Hematopoietic multipotent progenitor cell treated with erythropoietin and hydrocortisone succinate and interleukin-3 and kit ligand, for 8 days (in vitro differentiated cells): ENCODE results near the gene TUBE1.
A peak's percentile ranks its signal among the peaks of the same experiment; 100 is the strongest.
"Not testable (repeated sequence)": the region's sequence is repeated elsewhere in the genome, so short reads cannot be mapped to it uniquely, and the experiment has no call there.

Experiments
- DNase-seq: peaks from one replicate; pipeline ENCODE4 v3.0.0-alpha.2; 2015

TUBE1 gene, protein sequence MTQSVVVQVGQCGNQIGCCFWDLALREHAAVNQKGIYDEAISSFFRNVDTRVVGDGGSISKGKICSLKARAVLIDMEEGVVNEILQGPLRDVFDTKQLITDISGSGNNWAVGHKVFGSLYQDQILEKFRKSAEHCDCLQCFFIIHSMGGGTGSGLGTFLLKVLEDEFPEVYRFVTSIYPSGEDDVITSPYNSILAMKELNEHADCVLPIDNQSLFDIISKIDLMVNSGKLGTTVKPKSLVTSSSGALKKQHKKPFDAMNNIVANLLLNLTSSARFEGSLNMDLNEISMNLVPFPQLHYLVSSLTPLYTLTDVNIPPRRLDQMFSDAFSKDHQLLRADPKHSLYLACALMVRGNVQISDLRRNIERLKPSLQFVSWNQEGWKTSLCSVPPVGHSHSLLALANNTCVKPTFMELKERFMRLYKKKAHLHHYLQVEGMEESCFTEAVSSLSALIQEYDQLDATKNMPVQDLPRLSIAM

DNA sequence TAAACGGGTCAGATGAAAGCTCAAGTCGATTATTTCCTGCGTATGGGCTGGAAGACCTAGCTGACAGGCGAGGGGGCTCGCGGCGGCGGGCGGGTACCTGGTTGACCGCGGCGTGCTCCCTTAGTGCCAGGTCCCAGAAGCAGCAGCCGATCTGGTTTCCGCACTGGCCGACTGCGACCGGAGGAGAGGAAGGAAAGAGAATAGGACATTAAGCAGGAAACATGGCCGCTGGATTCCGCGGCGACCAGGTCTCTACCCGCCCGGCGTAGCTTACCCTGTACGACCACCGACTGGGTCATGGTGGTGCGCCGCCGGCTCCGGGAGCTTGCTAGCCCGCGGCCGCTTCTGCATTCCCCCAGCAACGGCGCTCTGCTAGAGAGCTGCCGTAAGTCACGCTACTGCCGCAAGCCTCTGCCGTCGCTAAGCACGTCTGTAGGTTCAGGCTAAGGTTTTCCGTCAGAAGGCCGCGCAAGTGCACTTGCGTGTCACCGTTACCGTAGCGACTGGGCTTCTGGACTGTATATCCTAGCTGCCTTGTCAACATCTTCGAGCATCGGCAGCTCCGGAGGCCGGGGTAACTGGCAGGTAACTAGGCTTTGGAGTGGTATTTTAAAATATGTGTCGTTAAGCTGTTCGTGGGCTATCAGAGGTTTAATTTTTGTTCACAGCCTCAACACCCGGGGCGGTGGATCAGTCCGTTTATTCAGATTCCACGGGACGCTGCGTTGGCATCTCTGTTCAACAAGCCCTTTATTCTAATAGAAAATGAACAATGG lies at the start of gene TUBE1, which contains the start of gene FAM229B:
TUBE1 (minus strand) TSS at position 347 of the 776 bp plus-strand sequence; CDS start at position 299, 48 bp downstream.
FAM229B (plus strand) TSS at position 456 of the 776 bp plus-strand sequence. CDS start 11,693 bp downstream, outside the sequence.
- peak; percentile 95 for DNase-seq

DNA sequence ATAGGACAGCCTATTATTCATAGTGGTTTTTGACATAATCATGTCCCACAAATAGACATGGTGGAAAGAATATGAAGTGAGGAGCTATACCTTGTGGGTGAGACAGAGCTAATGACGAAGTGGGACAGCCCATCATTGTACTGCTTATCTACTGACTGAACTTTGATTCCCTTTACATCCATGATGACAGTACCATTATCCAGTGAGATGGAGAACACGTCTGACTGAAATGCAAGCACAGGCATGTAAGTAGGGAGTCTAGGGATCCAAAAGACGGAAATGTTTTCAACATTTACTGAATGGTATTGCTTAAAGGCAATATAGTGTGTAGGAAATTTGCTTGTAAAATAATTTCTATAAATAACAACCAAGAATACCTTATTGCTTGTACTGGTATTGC lies 43.6 kb upstream of the TUBE1 start:
- no peak for DNase-seq

DNA sequence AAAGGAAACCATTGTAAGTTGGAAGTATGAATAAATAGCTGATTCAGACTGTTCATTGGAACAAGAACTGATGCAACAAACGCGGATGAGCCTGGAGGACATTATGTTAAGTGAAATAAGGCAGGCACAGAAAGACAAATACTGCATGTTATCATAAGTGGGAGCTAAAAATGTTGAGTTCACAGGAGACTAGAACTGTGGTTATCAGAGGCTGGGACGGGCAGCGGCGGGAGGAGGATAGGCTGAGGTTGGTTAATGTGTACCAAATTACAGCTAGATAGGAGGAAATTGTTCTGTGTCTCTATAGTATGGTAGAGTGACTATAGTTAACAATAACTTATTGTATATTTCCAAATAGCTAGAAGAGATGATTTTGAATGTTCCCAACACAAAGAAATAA lies 40.9 kb upstream of the TUBE1 start:
- DNase-seq: no peak

DNA sequence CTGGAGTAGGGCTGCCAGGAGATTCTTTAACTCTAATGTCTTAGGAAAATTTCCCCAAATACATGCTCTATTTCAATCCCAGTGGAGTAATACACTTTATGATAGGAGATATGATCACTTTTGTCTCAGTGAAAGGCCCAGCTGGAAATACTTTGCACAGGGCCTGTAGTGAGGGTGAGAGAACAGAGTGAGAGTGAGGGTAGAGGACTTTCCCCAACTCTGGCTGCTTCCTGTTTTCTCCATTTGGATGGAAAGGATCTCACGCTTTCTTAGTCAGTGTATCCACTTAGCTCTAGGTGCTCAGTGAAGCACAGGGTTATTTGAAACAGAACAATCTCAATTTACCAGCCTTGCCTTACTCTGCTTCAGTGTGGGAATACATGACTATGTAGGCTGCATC lies 36.7 kb upstream of the TUBE1 start:
- no peak for DNase-seq

DNA sequence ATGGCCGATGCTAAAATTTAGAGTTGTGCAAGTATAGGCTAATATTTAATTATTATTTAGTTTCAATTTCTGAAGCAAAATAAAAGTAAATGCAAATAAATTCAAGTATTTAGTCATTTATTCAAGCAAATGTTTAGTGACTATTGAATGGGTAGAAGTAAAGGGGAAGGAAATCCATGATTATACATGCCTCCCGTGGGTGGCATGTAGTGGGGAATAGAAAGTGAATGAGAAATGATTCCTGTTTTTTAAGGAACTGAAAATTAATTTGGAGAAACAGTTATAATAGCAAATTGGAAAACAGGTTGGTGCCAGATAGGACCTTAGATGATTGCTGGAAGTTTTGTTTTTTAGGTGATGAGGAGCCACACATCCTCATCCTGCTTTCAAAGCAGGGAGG lies 35.5 kb upstream of the TUBE1 start:
- no peak for DNase-seq

DNA sequence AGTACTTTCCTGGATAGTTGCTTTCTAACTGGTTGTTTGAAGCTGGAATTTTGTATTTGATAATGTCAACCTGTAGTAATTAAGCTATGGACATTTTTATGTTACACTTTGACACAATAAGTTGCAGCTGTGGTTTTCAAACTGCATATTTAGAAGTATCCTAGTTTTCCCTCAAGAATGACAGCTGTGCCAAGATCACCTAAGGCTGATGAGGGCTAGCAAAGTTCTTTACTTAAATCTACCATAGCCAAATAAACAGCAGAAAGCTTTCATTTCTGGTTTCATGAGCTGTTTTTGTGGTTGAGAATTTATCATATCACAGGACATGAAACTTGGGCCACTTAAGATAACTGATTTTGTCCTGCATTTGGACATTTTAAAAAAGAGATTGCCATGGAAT lies 30.8 kb upstream of the TUBE1 start:
- DNase-seq: no peak

DNA sequence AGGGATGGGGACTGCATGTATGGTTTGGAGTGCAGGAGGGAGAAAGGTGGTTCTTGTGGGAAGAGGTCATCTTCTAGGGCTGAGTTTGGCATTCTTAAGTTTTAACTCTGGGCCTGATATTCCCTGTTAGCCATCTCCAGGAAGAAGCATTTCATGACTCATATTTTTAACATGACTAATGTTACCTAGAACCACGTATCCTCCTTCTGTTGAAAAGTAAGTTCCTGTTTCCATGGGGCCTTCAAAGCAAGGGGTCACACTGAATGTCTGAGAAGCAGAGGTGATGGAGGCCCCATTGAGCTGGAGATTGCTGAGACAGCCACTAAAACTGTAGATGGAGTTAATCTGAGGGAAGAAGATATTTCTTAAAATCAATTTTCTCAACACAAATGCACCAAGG lies 30.3 kb upstream of the TUBE1 start:
- DNase-seq: no peak

DNA sequence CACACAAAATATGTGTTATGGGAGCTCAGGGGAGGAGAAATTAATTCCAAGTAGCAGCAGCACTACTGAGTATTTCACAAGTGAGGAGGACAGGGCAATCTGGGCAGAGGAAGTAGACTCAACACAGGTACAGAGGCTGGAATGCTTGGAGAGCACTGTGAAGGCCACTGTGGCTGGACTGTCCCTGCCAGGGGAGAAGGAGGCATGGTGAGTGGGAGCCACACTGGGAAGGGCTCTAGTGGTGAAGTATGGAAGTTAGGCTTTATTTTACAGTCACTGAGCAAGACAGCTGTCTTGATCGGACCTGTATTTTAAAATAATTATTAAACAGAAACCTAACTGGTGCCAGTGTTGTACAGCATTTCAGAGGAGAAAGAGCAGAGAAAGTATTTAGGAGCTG lies 28.9 kb upstream of the TUBE1 start:
- no peak for DNase-seq

DNA sequence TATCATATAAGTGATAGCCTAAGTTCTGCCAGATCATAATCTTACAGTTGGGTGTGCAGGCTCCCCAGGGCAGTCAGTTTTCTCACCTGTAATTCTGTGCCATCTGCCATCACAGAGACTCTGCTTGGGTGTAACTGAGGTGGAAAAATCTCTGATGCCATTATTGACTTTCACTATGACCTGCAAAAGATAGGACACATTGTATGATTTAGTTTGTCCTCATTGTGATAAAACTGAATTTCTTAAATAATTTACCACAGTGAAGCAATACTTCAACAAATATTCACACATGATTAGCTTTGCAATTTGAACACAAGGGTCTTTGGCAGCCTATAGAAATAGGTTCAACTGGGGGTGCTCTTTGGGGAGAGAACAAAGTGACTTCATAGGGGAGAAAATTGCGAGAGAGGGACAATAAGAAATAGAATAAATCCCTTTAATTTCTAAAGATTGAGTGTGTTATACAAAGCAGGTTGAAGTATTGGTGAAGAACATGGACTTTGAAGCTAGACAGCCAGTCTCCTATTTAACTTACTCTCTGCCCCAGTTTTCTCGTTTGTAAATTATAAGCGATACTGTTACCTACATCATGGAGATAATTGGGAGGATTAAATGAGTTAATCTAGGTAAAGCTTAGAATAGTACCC lies 27.4 kb upstream of the TUBE1 start:
- DNase-seq: no peak

DNA sequence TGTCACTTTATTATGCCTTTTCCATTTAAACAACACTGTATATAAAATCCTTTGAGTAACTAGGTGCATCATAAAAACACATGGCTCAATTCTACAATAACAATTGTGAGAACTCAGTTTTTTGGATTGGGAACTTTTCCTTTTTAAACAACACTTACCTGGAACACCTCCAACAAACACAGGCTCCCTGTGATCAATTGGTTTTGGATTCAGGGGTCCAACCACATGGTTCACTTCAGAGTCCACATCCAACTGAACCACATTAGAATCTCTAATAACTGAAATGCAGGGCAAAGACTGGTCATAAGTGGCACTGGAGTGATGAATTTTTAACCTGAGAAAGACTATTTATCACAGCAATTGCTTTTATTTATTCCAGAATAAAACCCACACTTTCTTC lies 26.6 kb upstream of the TUBE1 start:
- DNase-seq: no peak

DNA sequence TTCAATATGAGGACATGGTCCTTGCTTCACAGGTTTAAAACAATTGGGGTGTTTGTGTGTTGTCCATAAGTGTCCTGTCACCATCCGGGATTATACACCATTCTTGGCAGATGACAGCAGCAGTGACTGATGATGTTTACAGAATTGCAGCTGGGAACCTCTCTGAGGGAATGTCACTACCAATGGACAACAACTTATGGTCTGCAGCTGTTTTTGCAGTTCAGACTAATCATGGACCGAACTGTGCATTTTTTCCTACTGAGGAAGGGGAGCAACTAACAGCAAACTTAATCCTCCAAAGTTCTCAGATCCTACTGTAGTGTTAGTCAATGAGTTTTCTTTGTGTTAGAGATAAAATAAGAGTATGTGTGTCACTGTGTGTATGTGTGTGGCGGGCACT lies 26.1 kb upstream of the TUBE1 start:
- no peak for DNase-seq

DNA sequence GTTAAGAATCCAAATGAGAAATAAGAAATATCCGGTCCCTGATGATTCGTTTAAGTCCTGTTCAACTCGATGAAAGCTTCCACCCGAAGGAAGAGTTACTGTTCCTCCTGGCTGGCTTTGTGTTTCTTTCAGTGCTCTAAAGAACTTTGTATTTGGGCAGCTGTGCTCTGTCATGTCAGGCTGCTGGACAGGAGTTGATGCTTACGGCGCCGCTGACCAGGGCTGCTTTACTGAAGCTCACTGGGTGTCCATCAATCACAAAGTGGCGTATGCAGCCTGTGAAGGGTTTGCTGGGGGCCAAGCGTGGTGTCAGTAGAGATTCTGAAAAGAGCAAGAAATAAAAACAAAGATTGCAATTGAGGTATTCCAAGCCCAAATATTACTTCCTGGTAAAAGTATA lies 22.0 kb upstream of the TUBE1 start:
- no peak for DNase-seq

DNA sequence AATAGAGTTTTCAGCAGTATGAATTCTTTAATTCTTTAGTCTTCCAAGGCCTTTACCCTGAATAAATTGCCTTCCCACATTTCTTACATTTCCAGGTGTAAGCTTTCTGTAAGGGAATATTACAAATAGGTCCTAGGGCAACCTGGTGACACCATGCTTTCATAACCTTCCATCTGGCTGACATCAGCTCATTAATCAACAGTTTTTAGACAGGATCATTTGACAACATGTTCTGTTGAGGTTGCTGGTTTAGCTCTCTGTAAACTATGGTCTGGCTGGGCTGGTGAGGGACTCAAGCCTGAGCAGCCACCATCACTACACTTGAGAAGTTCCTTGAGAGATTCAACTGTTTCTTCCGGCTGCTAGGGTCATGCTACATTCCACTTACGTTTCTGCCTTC lies 19.3 kb upstream of the TUBE1 start:
- no peak for DNase-seq

DNA sequence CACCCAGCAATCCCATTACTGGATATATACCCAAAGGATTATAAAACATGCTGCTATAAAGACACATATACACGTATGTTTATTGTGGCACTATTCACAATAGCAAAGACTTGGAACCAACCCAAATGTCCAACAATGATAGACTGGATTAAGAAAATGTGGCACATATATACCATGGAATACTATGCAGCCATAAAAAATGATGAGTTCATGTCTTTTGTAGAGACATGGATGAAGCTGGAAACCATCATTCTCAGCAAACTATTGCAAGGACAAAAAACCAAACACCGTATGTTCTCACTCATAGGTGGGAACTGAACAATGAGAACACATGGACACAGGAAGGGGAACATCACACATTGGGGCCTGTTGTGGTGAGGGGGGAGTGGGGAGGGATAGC lies 18.7 kb upstream of the TUBE1 start:
- not testable (repeated sequence) for DNase-seq

DNA sequence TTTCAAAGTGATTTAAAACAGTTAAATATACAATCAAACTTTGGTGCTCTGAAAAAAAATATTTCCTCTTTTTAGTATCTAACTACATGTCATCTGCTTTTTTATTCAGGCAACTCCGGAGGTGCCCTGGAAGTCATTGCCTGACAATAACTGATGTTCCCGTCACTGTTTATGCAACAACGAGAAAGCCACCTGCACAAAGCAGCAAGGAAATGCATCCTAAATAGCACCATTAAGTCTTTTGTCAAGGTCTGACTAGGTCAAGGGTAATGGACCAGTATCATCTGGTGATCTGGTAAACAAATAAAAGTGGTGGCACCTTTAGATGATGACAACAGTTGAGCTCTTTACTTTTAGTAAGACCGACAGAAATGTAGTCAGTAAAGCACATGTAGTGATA lies 13.3 kb upstream of the TUBE1 start:
- no peak for DNase-seq

DNA sequence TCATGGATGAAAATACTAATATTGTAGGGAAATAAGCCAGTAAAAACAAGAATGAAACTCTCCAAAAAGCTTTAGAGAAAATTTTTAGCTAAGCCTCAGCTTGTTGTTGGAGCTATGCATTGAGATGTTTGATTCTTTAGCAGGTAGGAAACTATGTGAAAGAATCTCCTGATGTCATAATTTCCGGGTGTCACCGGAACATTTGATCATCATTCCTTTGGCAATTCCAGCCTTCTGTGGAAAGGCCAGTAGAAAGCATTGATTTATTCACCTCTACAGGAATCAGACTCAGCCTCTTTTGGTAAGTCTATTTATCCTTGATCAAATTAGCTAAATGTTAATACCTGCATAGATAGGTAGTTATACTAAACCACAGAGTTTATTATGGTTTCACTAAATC lies 9.6 kb upstream of the TUBE1 start:
- no peak for DNase-seq

DNA sequence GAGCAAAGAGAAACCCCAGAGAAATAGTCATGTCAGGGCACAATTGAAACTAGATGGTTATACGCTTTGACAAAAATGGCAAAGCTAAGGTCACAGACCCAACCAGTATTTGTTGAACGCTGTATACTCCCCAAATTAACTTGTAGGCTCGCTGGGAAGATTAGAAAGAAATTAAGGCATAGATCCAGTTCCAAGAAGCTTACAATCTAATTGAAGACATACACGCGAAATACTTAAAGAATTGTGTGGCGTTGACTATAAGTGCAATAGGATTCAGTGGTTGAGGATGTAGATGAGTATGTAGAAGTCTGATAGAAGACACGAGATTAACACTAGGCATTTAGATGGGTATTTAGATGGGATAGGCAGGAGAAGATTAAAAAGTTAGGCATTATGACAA lies 634 bp upstream of the TUBE1 start:
- DNase-seq: no peak

DNA sequence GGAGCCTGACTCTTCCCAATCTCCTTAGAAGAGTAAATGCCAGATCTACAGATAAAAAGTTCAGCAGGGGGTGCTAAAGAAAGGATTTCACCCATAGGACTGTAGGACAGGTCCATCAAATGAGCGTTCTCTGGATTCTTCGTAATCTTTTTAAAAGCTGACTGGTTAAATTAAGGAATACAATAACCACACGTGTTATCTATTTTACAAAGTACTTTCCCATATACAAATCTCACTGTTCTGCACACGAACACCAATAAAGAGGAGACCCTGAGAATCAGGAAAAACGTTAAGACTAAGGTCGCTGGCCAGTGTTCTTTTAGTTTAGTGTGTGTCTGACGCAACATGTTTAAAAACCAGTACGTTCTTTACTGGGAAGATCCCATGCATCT lies 542 bp downstream of the TUBE1 start:
- DNase-seq: peak; percentile 53

DNA sequence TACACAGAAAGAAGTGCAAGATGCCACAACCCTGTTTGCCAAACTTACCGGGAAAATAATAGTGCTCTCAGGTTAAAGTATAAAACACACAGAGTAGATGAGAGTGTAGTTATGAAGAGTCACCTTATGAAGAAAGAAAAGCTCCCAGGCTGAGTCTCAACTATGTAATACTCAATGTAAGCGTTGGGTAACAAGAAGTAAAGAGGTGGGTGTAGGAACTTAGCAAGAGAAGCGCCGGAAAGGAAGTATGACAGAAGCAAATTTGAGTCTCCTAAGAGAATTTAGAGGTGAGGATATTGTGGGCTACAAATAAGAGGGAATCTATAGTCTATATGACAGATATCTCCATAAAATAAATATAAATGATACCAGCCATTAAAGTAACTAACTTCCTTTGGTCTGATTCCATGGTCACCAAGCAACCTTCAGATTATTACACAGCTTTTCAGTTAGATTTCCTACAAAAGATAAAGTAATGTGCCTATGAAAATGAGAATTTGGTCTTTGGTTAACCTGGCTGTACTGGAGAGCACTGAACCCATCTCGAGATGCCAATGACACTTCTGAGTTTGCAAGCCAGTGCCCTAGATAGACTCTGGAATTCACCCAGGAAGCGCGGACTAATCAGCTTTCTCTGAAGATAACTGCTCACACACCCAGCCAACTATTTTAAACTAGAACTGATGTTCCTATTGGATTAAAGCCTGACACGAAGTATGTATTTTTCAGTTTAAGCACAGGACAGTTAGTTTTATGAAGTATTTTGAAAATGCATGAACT lies 1.8 kb downstream of the TUBE1 start:
- peak; percentile 26 for DNase-seq

DNA sequence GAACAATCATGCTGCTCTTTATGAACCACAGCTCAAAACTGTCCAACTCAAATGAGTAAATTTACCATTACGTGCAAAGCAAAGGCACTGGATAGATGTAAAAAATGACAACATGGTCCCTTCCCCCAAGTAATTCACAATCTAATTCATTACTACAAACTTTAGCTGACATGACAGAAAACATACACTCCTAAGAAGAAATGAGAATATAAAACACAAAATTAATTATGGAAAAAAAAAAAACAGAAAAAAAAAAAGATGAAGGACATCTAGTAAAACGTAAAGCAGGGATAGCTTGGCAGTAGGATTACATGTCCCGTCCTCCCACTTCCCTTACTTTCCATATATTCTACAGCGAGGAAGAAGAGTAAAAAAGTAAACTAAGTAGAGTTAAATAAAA lies 5.7 kb downstream of the TUBE1 start:
- DNase-seq: no peak

DNA sequence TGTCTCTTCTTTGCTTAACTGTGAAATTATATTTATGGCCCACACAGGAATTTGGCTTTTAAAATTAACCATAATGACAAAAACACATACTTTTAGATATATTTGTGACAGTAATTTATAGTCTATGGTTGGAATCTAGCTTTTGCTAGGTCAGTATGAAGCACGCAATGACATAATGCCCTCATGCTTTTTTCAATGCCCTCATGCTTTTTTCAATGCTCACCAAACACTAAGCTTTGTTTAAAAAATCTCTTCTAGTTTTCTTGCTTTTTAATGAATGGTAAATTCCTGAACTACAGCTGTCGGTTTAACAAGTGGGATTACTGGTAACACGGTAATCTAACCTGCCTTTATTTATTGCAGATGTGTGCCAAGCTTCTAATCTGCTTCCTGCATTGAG lies 20.7 kb downstream of the TUBE1 start:
- DNase-seq: no peak

DNA sequence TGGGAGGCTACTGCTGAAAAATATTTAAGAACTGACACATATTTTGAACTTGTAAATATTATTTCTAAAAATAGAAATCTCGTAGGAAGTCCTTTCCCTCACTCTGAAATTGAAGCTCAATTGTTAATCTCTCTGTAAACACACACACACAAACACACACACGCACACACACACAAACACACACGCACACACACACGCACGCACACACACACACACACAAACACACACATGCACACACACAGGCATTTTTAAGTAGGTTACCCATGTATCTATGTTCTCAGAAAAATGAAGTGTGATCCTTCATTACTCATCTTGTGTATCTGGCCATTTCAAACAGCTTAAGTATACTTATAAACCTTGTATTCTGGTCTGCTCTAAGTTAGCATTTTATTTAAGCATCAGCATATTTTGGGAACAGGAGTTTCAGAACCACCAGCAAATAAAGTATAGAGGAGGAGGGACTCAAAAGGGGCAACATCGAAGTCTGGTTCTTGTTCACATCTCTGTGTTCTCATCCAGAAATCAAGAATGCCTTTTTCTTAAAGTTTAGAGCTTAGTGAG lies 21.8 kb downstream of the TUBE1 start:
- DNase-seq: no peak

DNA sequence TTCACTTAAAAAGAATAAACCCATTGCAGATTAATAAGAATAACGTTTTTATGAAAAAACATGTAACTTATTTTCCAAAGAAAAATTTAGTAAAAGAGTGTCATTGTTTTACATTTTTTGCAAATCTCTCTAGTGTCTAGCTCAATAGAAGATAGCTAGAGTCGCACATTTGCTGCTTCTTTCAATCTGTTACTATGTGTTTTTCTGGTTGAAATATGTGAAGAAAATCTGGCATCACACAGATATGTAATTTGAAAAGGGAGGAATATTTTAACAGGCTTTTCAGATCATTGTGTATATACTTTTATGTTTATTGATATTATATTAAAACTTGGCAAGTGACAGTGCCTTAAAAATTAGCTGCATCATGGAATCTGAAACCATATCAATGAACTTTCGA lies 24.3 kb downstream of the TUBE1 start:
- no peak for DNase-seq
